ENCODE results near the gene FADS3. TPM values are rescaled to one million over a fixed set of nuclear protein-coding genes. Genes with fewer than 3 reads are reported as not detected.

The FADS3 gene
- total and polyA plus RNA-seq, 2 donors (not counting 3 experiments of a cell fraction or from before 2014, with no cell fraction given) = 216 to 346 TPM

DNA sequence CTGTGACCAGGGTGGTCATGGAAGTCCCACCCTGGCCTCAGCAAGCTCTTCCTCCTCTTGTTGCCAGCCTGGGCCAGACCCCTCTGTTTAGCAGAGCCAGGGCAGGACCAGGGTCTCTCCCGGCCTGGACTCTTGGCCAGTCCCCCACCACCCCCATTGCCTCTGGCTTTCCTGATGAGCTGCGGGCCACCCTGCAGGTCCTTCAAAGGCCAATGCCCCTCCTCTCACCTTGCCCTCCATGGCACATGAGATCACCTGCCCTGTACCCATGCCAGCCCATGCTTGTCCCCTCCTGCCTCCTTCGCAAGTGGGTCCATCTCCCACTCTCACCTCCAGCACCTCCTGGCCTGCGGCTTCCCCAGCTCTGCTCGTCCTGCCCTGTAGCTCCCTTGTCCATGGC, 52.8 kb downstream of the FADS3 start:
- Histone ChIP-seq H3K27me3 (ENCODE audit: control insufficient read depth in 2 of 2, insufficient read depth in 2 of 2, low read length in 2 of 2) (no peaks in the 10 kb centered on the region), H3K27ac (ENCODE audit: insufficient read depth, low read depth, low read length) (no peak overlapping the region), H3K36me3 (ENCODE audit: control insufficient read depth in 2 of 2, extremely low read depth in 1 of 2, insufficient read depth in 2 of 2, low read length in 2 of 2) (peaks cover 38 to 42% of the 10 kb centered on the region in 2 experiments), H3K9me3 (replicated peaks; ENCODE audit: control insufficient read depth, insufficient read depth, low read length) (no peaks in the 10 kb centered on the region), H4K20me1 (replicated peaks; ENCODE audit: control insufficient read depth, extremely low read depth, insufficient read depth, low read length) (no peaks in the 10 kb centered on the region), H3K4me1 (ENCODE audit: control insufficient read depth, extremely low read depth, insufficient read depth, low read length) (peaks cover 24% of the 10 kb centered on the region), H3K4me3 (replicated peaks in 1 of 3; ENCODE audit: insufficient read depth in 1 of 3, low read depth in 1 of 3, low read length in 3 of 3) (no peak overlapping the region), H3K9ac (replicated peaks; ENCODE audit: extremely low read depth, insufficient read depth, low read length) (no peak overlapping the region), H2AFZ (ENCODE audit: low read depth, low read length) (no peak overlapping the region), H3K4me2 (ENCODE audit: insufficient read depth, low read length) (no peak overlapping the region), H3K9me1 (replicated peaks; ENCODE audit: control insufficient read depth, extremely low read depth, insufficient read depth, low read length) (no peaks in the 10 kb centered on the region), H3K79me2 (ENCODE audit: control insufficient read depth, insufficient read depth, low read length) (peaks cover 63% of the 10 kb centered on the region)
- TF ChIP-seq JUN (IDR thresholded peaks at IDR 0.05; ENCODE audit: borderline replicate concordance, insufficient read depth, insufficient read length, low read depth) (no peak), EZH2 (IDR thresholded peaks at IDR 0.05; ENCODE audit: borderline replicate concordance, low read depth, low read length, severe bottlenecking) (no peak), MYC (IDR thresholded peaks at IDR 0.05; ENCODE audit: low read depth, low read length) (no peak), POLR2A (IDR thresholded peaks at IDR 0.05; ENCODE audit: low read depth, low read length) (no peak), GATA2 (IDR thresholded peaks at IDR 0.05; ENCODE audit: insufficient read depth, insufficient read length, low read depth, low read length) (no peak), CTCF (IDR thresholded peaks at IDR 0.05; ENCODE audit: extremely low read depth in 1 of 2, insufficient read depth in 1 of 2, low read depth in 1 of 2, low read length in 2 of 2) (no peak), POLR2AphosphoS5 (IDR thresholded peaks at IDR 0.05; ENCODE audit: insufficient read depth, low read depth, low read length) (no peak), FOS (IDR thresholded peaks at IDR 0.05; ENCODE audit: borderline replicate concordance, insufficient read depth, low read length) (no peak)
- TF ChIP-seq, protein P1, sequence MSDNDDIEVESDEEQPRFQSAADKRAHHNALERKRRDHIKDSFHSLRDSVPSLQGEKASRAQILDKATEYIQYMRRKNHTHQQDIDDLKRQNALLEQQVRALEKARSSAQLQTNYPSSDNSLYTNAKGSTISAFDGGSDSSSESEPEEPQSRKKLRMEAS (IDR thresholded peaks at IDR 0.05; ENCODE audit: insufficient read depth, insufficient read length) = no peak
- CTCF ChIA-PET = interaction anchor here (5.7 kb wide), 1 partner anchor 42 kb away, joined by 38 read pairs; no protein-coding TSS in a partner anchor
- POLR2A ChIA-PET = no interaction called here
- BruUV-seq (replicated peaks) = no TSS peak
- DNase-seq (ENCODE audit: low read depth, low spot score) (no peak), FAIRE-seq (no peak)
- intact Hi-C loops (cut with micrococcal nuclease) = no loop called here
- dilution Hi-C loops (cut with MboI; ENCODE audit: extremely low pct_ligation_motif_present, low sequenced_read_pairs) = no loop called here
